ENCODE measurements around the gene HSP90AA1. TPM values are rescaled to one million over a fixed set of nuclear protein-coding genes. Genes with fewer than 3 reads are reported as not detected.
A peak's percentile ranks its signal among the peaks of the same experiment; 100 is the strongest.
"Not testable (repeated sequence)": the region's sequence is repeated elsewhere in the genome, so short reads cannot be mapped to it uniquely, and the experiment has no call there.

The HSP90AA1 gene
- 323 and 368 TPM in 2 replicates for total RNA-seq (ENCODE audit: low replicate concordance)

GRCh38 chr14:102086972-102087761, at the start of gene HSP90AA1:
TSS of gene HSP90AA1 (minus strand) at chr14:102087044. CDS start at chr14:102086378, 666 bp downstream.
- H3K4me3 ChIP-seq (ENCODE audit: low read depth, low read length): peak within 1 kb of the TSS; percentile 77
- DNase-seq (ENCODE audit: low read depth): peak; percentile 88
- TF ChIP-seq CTCF (IDR thresholded peaks at IDR 0.05; ENCODE audit: insufficient read depth, low read length): peak; percentile 8

- DNase-seq (ENCODE audit: low read depth); H3K4me3 ChIP-seq (ENCODE audit: low read depth, low read length): not testable (repeated sequence)
Measured at GRCh38 chr14:102135456-102135855, 48.6 kb upstream of the HSP90AA1 start.

- not testable (repeated sequence) for H3K4me3 ChIP-seq (ENCODE audit: low read depth, low read length); DNase-seq (ENCODE audit: low read depth)
Measured at GRCh38 chr14:102134719-102135118, 47.9 kb upstream of the HSP90AA1 start.

DNA sequence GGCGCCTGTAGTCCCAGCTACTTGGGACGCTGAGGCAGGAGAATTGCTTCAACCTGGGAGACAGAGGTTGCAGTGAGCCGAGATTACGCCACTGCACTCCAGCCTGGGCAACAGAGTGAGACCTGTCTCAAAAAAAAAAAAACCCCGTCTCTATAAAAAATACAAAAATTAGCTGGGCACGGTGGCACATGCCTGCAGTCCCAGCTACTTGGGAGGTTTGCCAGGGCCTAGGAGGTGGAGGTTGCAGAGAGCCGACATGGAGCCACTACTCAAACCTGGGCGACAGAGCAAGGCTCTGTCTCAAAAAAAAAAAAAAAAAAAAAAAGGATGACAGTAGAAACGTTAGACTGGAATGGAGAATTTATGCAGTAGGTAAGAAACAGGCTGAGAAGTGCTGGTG, 47.2 kb upstream of the HSP90AA1 start:
- not testable (repeated sequence) for DNase-seq (ENCODE audit: low read depth); H3K4me3 ChIP-seq (ENCODE audit: low read depth, low read length)

GRCh38 chr14:102131741-102132140, 44.9 kb upstream of the HSP90AA1 start:
- no peak for TF ChIP-seq CTCF (IDR thresholded peaks at IDR 0.05; ENCODE audit: insufficient read depth, low read length)
- H3K4me3 ChIP-seq (ENCODE audit: low read depth, low read length): no peak overlapping the region
- no peak for DNase-seq (ENCODE audit: low read depth)

DNA sequence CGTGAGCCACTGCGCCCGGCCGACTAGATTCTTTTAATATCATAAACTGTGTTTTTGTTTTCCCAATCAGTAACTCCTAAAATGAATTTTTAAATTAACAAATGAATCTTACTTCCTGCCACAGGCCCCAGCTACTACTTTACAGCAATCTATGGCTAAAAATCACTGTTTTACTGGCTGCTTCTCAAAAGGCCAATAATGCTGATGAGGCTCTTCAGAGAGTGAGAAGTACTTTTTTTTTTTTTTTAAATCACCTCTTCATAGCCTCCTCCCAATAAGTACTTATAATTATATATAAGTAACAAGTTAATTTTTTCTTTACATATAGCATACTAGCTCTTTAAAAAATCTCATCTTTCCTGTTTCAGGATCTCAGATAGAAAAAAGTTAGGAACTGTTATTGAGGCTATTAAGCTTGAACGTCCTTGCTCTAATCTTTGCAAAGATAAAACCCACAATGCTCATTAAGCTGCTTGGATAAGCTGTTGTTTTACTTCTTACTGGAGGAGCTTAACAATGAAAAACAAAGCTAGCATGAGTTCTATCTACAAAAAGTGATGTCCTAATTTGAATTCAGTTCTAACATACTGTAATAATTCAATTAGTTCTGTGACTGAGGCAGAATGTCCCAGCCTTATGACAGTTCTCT, 40.1 kb upstream of the HSP90AA1 start:
- H3K4me3 ChIP-seq (ENCODE audit: low read depth, low read length): no peak overlapping the region
- DNase-seq (ENCODE audit: low read depth): no peak
- TF ChIP-seq CTCF (IDR thresholded peaks at IDR 0.05; ENCODE audit: insufficient read depth, low read length): no peak

GRCh38 chr14:102125546-102125945, 38.7 kb upstream of the HSP90AA1 start:
- no peak for DNase-seq (ENCODE audit: low read depth)
- no peak for TF ChIP-seq CTCF (IDR thresholded peaks at IDR 0.05; ENCODE audit: insufficient read depth, low read length)
- no peak overlapping the region for H3K4me3 ChIP-seq (ENCODE audit: low read depth, low read length)

- no peak for DNase-seq (ENCODE audit: low read depth)
- H3K4me3 ChIP-seq (ENCODE audit: low read depth, low read length): no peak overlapping the region
- no peak for TF ChIP-seq CTCF (IDR thresholded peaks at IDR 0.05; ENCODE audit: insufficient read depth, low read length)
Measured at GRCh38 chr14:102124419-102124818, 37.6 kb upstream of the HSP90AA1 start.
